HCT116 (cell line): ENCODE results near the gene PDE4D. TPM values are rescaled to one million over a fixed set of nuclear protein-coding genes. Genes with fewer than 3 reads are reported as not detected.

Experiments
- ATAC-seq: fragments of 200-7000 bp; cut with Tn5 transposase; 2 replicates; pipeline ENCODE4 v1.9.1; 2020; ENCODE audit warnings: mild to moderate bottlenecking, moderate library complexity
- BruUV-seq: library from RNA; stranded (reverse); fragments of 400-500 nt; replicated peaks from 2 replicates; lab custom pipeline; 2021; lab: Mats Ljungman, UMichigan
- CTCF ChIA-PET: fragments of 300-600 bp; sonication (Branson Sonifier 250); formaldehyde crosslinking; loops from one replicate; lab custom pipeline; 2021; ENCODE audit warnings: antibody characterized with exemption; lab: Charles Lee
- POLR2A ChIA-PET: fragments of 300-600, 350-600 bp; sonication (Branson Sonifier 250); formaldehyde crosslinking; loops from one replicate; lab custom pipeline; 2021; ENCODE audit warnings: antibody characterized with exemption; lab: Charles Lee
- RAD21 ChIA-PET, 2 experiments: fragments of 300-600 bp; sonication (Branson Sonifier 250); formaldehyde crosslinking; loops; one replicate each; lab custom pipeline; 2023; ENCODE audit warnings: low total read pairs in 2 of 2; ENCODE audit not compliant: uncharacterized antibody in 2 of 2, unreplicated experiment in 2 of 2, low non-redundant PET in 1 of 2; lab: Charles Lee
- DNase-seq: peaks from one replicate; pipeline ENCODE4 v3.0.0-alpha.2; 2010; ENCODE audit warnings: low read depth, low spot score
- H2AFZ ChIP-seq: fragments of 200-600 bp; shearing (Covaris generic), sonication (generic); 2 replicates; pipeline ENCODE4 v1.6.1; 2017; ENCODE audit warnings: low read depth, mixed run types, mixed read lengths, antibody characterized with exemption, low read length; ENCODE audit not compliant: poor library complexity, severe bottlenecking
- H3K27ac ChIP-seq: 2 replicates; pipeline ENCODE4 v1.5.1; 2012; ENCODE audit warnings: low read depth, low read length
- H3K27me3 ChIP-seq: fragments of 200-600 bp; sonication (generic); 2 replicates; pipeline ENCODE4 v1.6.1; 2016; ENCODE audit warnings: mixed run types, low read length, mixed read lengths; ENCODE audit not compliant: insufficient read depth
- H3K36me3 ChIP-seq, 2 experiments: fragments of 200-500 bp in 1 of 2; fragments of 200-600 bp in 1 of 2; sonication (Bioruptor generic) in 1 of 2; sonication (generic) in 1 of 2; 2 replicates each; pipeline versions ENCODE4 v1.5.1 to v1.6.1; 2014 to 2016; ENCODE audit warnings: low read length in 2 of 2, inconsistent platforms in 1 of 2, mixed read lengths in 1 of 2, mixed run types in 1 of 2; ENCODE audit not compliant: insufficient read depth in 2 of 2, control insufficient read depth in 1 of 2
- H3K4me1 ChIP-seq, 2 experiments: fragments of 200-600 bp in 1 of 2; sonication (generic) in 1 of 2; 2 replicates each; pipeline versions ENCODE4 v1.5.1 to v1.6.1; 2012 to 2017; ENCODE audit warnings: low read length in 2 of 2, inconsistent platforms in 1 of 2, mild to moderate bottlenecking in 1 of 2, mixed read lengths in 1 of 2, mixed run types in 1 of 2, moderate library complexity in 1 of 2; ENCODE audit not compliant: insufficient read depth in 2 of 2, control insufficient read depth in 1 of 2
- H3K4me2 ChIP-seq: fragments of 200-600 bp; sonication (generic); 2 replicates; pipeline ENCODE4 v1.6.1; 2017; ENCODE audit warnings: mixed run types, low read length, mixed read lengths
- H3K4me3 ChIP-seq, 2 experiments: fragments of 200-600 bp in 1 of 2; sonication (generic) in 1 of 2; replicated peaks in 1 of 2; 2 replicates each; pipeline ENCODE4 v1.5.1; 2011 to 2016; ENCODE audit warnings: low read length in 2 of 2, control low read depth in 1 of 2, low read depth in 1 of 2, mild to moderate bottlenecking in 1 of 2, mixed read lengths in 1 of 2, mixed run types in 1 of 2
- H3K79me2 ChIP-seq: fragments of 200-600 bp; sonication (generic); 2 replicates; pipeline ENCODE4 v1.6.1; 2017; ENCODE audit warnings: mild to moderate bottlenecking, mixed run types, low read length, moderate library complexity, mixed read lengths; ENCODE audit not compliant: insufficient read depth
- H3K9ac ChIP-seq: fragments of 200-600 bp; sonication (generic); 2 replicates; pipeline ENCODE4 v1.6.1; 2016; ENCODE audit warnings: low read length, mixed read lengths
- H3K9me2 ChIP-seq: fragments of 200-600 bp; sonication (generic), shearing (Covaris generic); 2 replicates; pipeline ENCODE4 v1.6.1; 2017; ENCODE audit warnings: mixed run types, mild to moderate bottlenecking, moderate library complexity; ENCODE audit not compliant: insufficient read depth
- H3K9me3 ChIP-seq, 2 experiments: fragments of 200-500 bp in 1 of 2; fragments of 200-600 bp in 1 of 2; sonication (Bioruptor generic) in 1 of 2; sonication (generic) in 1 of 2; 2 replicates each; pipeline ENCODE4 v1.6.1; 2014 to 2017; ENCODE audit warnings: low read length in 2 of 2, mixed read lengths in 2 of 2, inconsistent platforms in 1 of 2, low read depth in 1 of 2, mild to moderate bottlenecking in 1 of 2, mixed run types in 1 of 2, moderate library complexity in 1 of 2; ENCODE audit not compliant: control insufficient read depth in 1 of 2, insufficient read depth in 1 of 2
- H4K20me1 ChIP-seq: fragments of 200-600 bp; sonication (generic), shearing (Covaris generic); 2 replicates; pipeline ENCODE4 v1.6.1; 2017; ENCODE audit warnings: mixed run types, mild to moderate bottlenecking, moderate library complexity; ENCODE audit not compliant: insufficient read depth
- CBX3 ChIP-seq: IDR thresholded peaks from 2 replicates; pipeline ENCODE4 v1.6.1; 2012; ENCODE audit warnings: low read depth
- CEBPB ChIP-seq: IDR thresholded peaks from 2 replicates; pipeline ENCODE4 v1.6.1; 2012; ENCODE audit warnings: low read depth
- EZH2 ChIP-seq: fragments of 200-600 bp; sonication (generic); IDR thresholded peaks from 2 replicates; pipeline ENCODE4 v1.6.1; 2017; ENCODE audit warnings: antibody characterized with exemption, mixed run types
- EZH2phosphoT487 ChIP-seq: fragments of 200-600 bp; IDR thresholded peaks from 2 replicates; pipeline ENCODE4 v1.6.1; 2018; ENCODE audit warnings: antibody characterized with exemption, borderline replicate concordance
- FOSL1 ChIP-seq: IDR thresholded peaks from 2 replicates; pipeline ENCODE4 v1.6.1; 2012; ENCODE audit warnings: low read depth
- JUND ChIP-seq: IDR thresholded peaks from 2 replicates; pipeline ENCODE4 v1.6.1; 2012
- POLR2A ChIP-seq: IDR thresholded peaks from 2 replicates; pipeline ENCODE4 v1.7.0; 2011; ENCODE audit warnings: borderline replicate concordance; ENCODE audit not compliant: insufficient read depth, insufficient read length; ENCODE audit errors: extremely low read depth
- POLR2AphosphoS5 ChIP-seq: IDR thresholded peaks from 2 replicates; pipeline ENCODE4 v1.6.1; 2011; ENCODE audit warnings: mild to moderate bottlenecking, low read depth, low read length, moderate library complexity
- RAD21 ChIP-seq: IDR thresholded peaks from 2 replicates; pipeline ENCODE4 v1.6.1; 2012; ENCODE audit warnings: low read depth, mild to moderate bottlenecking
- SIN3A ChIP-seq: IDR thresholded peaks from 2 replicates; pipeline ENCODE4 v1.6.1; 2012; ENCODE audit warnings: low read depth
- SP1 ChIP-seq: IDR thresholded peaks from 2 replicates; pipeline ENCODE4 v1.6.1; 2012; ENCODE audit warnings: low read depth
- SRF ChIP-seq: IDR thresholded peaks from 2 replicates; pipeline ENCODE4 v1.6.1; 2012; ENCODE audit warnings: low read depth
- TCF7L2 ChIP-seq: IDR thresholded peaks from 2 replicates; pipeline ENCODE4 v1.7.0; 2011; ENCODE audit warnings: borderline replicate concordance, inconsistent platforms; ENCODE audit not compliant: insufficient read depth, insufficient read length; ENCODE audit errors: extremely low read depth
- YY1 ChIP-seq: IDR thresholded peaks from 2 replicates; pipeline ENCODE4 v1.6.1; 2011; ENCODE audit warnings: low read length, low read depth, moderate library complexity, mild to moderate bottlenecking; ENCODE audit not compliant: insufficient replicate concordance; ENCODE audit errors: extremely low read depth
- ZFX ChIP-seq: fragments of 450-650 bp; IDR thresholded peaks from 2 replicates; pipeline ENCODE4 v1.6.1; 2017
- ZNF274 ChIP-seq: fragments of 200-500 bp; sonication (Bioruptor generic); IDR thresholded peaks from 2 replicates; pipeline ENCODE4 v1.6.1; 2014; ENCODE audit warnings: mild to moderate bottlenecking, low read depth, low read length, inconsistent platforms
- intact Hi-C: fragments of 100-400 bp; cut with micrococcal nuclease; formaldehyde crosslinking; loops from 2 replicates; pipeline ENCODE4 v1.10.0; 2022
- total RNA-seq: library from RNA; stranded (reverse); gene quantifications from one replicate; pipeline ENCODE4 v1.2.1, GENCODE V29; 2021; ENCODE audit not compliant: unreplicated experiment
- TF ChIP-seq, protein P1 (sequence below): IDR thresholded peaks from 2 replicates; pipeline ENCODE4 v1.6.1; 2012; ENCODE audit warnings: low read depth
- TF ChIP-seq, protein P2 (sequence below), 3 experiments: fragments of 200-600 bp in 1 of 3; sonication (generic) in 1 of 3; IDR thresholded peaks in 2 of 3; conservative IDR thresholded peaks in 1 of 3; 2 replicates each; pipeline ENCODE4 v1.5.1; 2012 to 2017; ENCODE audit warnings: low read depth in 2 of 3, low read length in 2 of 3, antibody characterized with exemption in 1 of 3, borderline replicate concordance in 1 of 3, control low read depth in 1 of 3, mild to moderate bottlenecking in 1 of 3, mixed read lengths in 1 of 3, mixed run types in 1 of 3, moderate library complexity in 1 of 3; ENCODE audit not compliant: insufficient read depth in 1 of 3
- TF ChIP-seq, protein P3 (sequence below): IDR thresholded peaks from 2 replicates; pipeline ENCODE4 v1.6.1; 2012
- TF ChIP-seq, protein P4 (sequence below): IDR thresholded peaks from 2 replicates; pipeline ENCODE4 v1.6.1; 2012

The PDE4D gene
- total RNA-seq, 1 experiment from 2014 or later = 1.1 TPM

DNA sequence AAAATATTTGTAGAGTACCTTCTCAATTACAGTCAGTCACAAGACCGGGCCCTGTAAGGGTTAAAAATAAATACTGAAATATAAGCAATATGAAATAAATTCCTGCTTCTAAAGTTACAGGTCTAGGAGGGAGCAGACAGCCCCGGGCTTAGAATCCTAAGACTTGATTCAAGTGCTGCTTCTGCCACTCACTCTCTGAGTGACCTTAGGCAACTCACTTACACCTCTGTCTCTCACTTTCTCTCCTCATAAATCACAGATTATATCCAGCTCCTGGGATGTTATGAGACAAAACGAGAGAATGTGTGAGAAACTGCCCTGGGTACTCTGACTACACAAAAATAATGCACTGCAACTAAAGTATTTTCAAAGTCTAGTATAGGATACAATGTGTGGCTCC is 101.9 kb downstream of the PDE4D start:
- Histone ChIP-seq H3K4me2 (no peak overlapping the region), H3K36me3 (no peaks in the 10 kb centered on the region), H3K9ac (no peak overlapping the region), H3K27me3 (peaks cover 35% of the 10 kb centered on the region; the same call in 1 of the 2 replicates), H3K4me1 (no peaks in the 10 kb centered on the region), H3K27ac (no peak overlapping the region), H4K20me1 (no peaks in the 10 kb centered on the region), H3K79me2 (no peaks in the 10 kb centered on the region), H2AFZ (no peak overlapping the region), H3K9me3 (no peaks in the 10 kb centered on the region), H3K9me2 (no peaks in the 10 kb centered on the region), H3K4me3 (no peak overlapping the region)
- intact Hi-C loops = loop anchor here (10.0 kb wide), 1 partner anchor 897 kb away; no protein-coding TSS in a partner anchor
- ChIA-PET CTCF (interaction anchor here (2.7 kb wide), 1 partner anchor 9 kb away, joined by 6 read pairs; no protein-coding TSS in a partner anchor), RAD21 (no interaction called here), POLR2A (no interaction called here)
- ATAC-seq (no peak), DNase-seq (no peak)
- TF ChIP-seq POLR2AphosphoS5 (no peak), SP1 (no peak), EZH2 (no peak), TCF7L2 (no peak), FOSL1 (no peak), SRF (no peak), SIN3A (no peak), CBX3 (no peak), POLR2A (no peak), EZH2phosphoT487 (no peak), CEBPB (no peak), YY1 (no peak), ZNF274 (no peak), JUND (no peak), ZFX (no peak), RAD21 (no peak)
- TF ChIP-seq, protein P1, sequence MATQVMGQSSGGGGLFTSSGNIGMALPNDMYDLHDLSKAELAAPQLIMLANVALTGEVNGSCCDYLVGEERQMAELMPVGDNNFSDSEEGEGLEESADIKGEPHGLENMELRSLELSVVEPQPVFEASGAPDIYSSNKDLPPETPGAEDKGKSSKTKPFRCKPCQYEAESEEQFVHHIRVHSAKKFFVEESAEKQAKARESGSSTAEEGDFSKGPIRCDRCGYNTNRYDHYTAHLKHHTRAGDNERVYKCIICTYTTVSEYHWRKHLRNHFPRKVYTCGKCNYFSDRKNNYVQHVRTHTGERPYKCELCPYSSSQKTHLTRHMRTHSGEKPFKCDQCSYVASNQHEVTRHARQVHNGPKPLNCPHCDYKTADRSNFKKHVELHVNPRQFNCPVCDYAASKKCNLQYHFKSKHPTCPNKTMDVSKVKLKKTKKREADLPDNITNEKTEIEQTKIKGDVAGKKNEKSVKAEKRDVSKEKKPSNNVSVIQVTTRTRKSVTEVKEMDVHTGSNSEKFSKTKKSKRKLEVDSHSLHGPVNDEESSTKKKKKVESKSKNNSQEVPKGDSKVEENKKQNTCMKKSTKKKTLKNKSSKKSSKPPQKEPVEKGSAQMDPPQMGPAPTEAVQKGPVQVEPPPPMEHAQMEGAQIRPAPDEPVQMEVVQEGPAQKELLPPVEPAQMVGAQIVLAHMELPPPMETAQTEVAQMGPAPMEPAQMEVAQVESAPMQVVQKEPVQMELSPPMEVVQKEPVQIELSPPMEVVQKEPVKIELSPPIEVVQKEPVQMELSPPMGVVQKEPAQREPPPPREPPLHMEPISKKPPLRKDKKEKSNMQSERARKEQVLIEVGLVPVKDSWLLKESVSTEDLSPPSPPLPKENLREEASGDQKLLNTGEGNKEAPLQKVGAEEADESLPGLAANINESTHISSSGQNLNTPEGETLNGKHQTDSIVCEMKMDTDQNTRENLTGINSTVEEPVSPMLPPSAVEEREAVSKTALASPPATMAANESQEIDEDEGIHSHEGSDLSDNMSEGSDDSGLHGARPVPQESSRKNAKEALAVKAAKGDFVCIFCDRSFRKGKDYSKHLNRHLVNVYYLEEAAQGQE = no peak
- TF ChIP-seq, protein P2, sequence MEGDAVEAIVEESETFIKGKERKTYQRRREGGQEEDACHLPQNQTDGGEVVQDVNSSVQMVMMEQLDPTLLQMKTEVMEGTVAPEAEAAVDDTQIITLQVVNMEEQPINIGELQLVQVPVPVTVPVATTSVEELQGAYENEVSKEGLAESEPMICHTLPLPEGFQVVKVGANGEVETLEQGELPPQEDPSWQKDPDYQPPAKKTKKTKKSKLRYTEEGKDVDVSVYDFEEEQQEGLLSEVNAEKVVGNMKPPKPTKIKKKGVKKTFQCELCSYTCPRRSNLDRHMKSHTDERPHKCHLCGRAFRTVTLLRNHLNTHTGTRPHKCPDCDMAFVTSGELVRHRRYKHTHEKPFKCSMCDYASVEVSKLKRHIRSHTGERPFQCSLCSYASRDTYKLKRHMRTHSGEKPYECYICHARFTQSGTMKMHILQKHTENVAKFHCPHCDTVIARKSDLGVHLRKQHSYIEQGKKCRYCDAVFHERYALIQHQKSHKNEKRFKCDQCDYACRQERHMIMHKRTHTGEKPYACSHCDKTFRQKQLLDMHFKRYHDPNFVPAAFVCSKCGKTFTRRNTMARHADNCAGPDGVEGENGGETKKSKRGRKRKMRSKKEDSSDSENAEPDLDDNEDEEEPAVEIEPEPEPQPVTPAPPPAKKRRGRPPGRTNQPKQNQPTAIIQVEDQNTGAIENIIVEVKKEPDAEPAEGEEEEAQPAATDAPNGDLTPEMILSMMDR (IDR thresholded peaks at IDR 0.05 in 2 of 3, conservative IDR thresholded peaks at IDR 0.05 in 1 of 3; ENCODE audit: borderline replicate concordance in 1 of 3, insufficient read depth in 1 of 3, low read depth in 2 of 3, low read length in 2 of 3) = no peak
- TF ChIP-seq, protein P3, sequence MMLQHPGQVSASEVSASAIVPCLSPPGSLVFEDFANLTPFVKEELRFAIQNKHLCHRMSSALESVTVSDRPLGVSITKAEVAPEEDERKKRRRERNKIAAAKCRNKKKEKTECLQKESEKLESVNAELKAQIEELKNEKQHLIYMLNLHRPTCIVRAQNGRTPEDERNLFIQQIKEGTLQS = no peak
- TF ChIP-seq, protein P4, sequence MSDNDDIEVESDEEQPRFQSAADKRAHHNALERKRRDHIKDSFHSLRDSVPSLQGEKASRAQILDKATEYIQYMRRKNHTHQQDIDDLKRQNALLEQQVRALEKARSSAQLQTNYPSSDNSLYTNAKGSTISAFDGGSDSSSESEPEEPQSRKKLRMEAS = no peak
- BruUV-seq = no TSS peak
